Measurements from ENCODE around the gene CEP135. TPM values are rescaled to one million over a fixed set of nuclear protein-coding genes. Genes with fewer than 3 reads are reported as not detected.

CEP135 gene
- total RNA-seq, 1 experiment from 2014 or later = 19.1 TPM

DNA sequence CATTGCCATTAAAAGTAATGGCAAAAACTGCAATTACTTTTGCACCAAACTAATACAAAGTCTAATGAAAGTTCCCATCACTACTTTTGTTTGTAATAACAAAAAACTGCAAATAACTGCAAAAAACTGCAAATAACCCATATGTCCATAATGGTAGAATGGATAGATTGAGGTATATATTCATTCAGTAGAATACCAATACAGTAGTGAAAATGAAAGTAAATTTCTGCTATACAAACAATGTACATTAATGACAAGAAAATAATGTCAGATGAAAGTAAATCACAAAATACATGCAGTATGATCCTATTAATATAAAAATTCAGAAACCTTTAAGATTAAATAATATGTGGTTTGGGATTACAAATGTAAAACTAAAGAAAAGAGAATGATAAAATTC is 41.3 kb upstream of the CEP135 start:
- DNase-seq (no peak), ATAC-seq (no peak)
- peak overlapping the region; percentile 15; the same call in 1 of the 2 replicates for H3K27ac ChIP-seq (ENCODE audit: low read length)
- H3K9me2 ChIP-seq (replicated peaks; ENCODE audit: low read length) = no peaks in the 10 kb centered on the region
- no peaks in the 10 kb centered on the region for H3K27me3 ChIP-seq (ENCODE audit: low read length)
- ChIA-PET CTCF (no interaction called here), POLR2A (ENCODE audit: unreplicated experiment) (interaction anchor here (0.6 kb wide), 1 partner anchor 403 kb away, joined by 4 read pairs; no protein-coding TSS in a partner anchor)
- H3K4me2 ChIP-seq (ENCODE audit: low read length) = peak overlapping the region; percentile 42
- H3K36me3 ChIP-seq (ENCODE audit: low read depth, low read length) = peaks cover 5% of the 10 kb centered on the region; the same call in 1 of the 2 replicates
- H3K4me1 ChIP-seq (ENCODE audit: insufficient read depth, low read length) = peaks cover 17% of the 10 kb centered on the region
- no peak for TF ChIP-seq CTCF (conservative IDR thresholded peaks at IDR 0.05; ENCODE audit: low read depth, low read length)
- no TSS peak for BruUV-seq (replicated peaks)
- no peaks in the 10 kb centered on the region for H3K79me2 ChIP-seq (ENCODE audit: low read length)
- no peak overlapping the region for H3K4me3 ChIP-seq (ENCODE audit: low read length)
- peaks cover 4% of the 10 kb centered on the region for H3F3A ChIP-seq (ENCODE audit: low read length, unreplicated experiment)
- H4K20me1 ChIP-seq (ENCODE audit: low read length) = no peaks in the 10 kb centered on the region
- intact Hi-C loops (cut with micrococcal nuclease) = loop anchor here (1.0 kb wide), 2 partner anchors 14 to 41 kb away; partner anchors contain the start of gene CEP135
- no peak overlapping the region for H3K9ac ChIP-seq (ENCODE audit: low read length)
- no peaks in the 10 kb centered on the region for H3K9me3 ChIP-seq (ENCODE audit: low read length)
- H2AFZ ChIP-seq (ENCODE audit: low read length) = no peak overlapping the region

DNA sequence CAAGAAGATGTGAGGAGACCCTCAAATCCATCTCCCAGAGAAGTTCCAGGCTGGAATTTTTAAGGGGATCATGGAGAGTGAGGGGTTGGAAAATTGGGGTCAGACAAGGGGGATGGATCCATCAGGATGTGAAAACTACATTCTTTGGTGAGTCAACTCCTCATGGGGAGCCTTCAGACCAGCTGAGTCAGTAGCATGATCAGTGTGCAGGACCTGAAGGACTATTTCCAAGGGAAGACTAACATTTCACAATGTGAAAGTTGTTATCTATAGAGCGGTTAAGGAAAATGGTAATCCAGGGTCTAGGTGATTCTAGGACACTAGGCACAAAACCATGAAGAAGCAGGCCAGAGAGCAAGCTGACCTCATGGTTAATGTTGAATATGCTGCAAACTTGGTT is 38.6 kb upstream of the CEP135 start:
- Histone ChIP-seq H3K79me2 (ENCODE audit: low read length) (no peaks in the 10 kb centered on the region), H3K27ac (ENCODE audit: low read length) (no peak overlapping the region), H3K36me3 (ENCODE audit: low read depth, low read length) (no peaks in the 10 kb centered on the region), H3K4me1 (ENCODE audit: insufficient read depth, low read length) (peaks cover 17% of the 10 kb centered on the region), H4K20me1 (ENCODE audit: low read length) (no peaks in the 10 kb centered on the region), H2AFZ (ENCODE audit: low read length) (no peak overlapping the region), H3K4me2 (ENCODE audit: low read length) (no peak overlapping the region), H3K9ac (ENCODE audit: low read length) (no peak overlapping the region), H3K9me2 (replicated peaks; ENCODE audit: low read length) (no peaks in the 10 kb centered on the region), H3K9me3 (ENCODE audit: low read length) (no peaks in the 10 kb centered on the region), H3K4me3 (ENCODE audit: low read length) (no peak overlapping the region), H3K27me3 (ENCODE audit: low read length) (no peaks in the 10 kb centered on the region), H3F3A (ENCODE audit: low read length, unreplicated experiment) (peaks cover 4% of the 10 kb centered on the region)
- BruUV-seq (replicated peaks) = no TSS peak
- no peak for TF ChIP-seq EZH2 (IDR thresholded peaks at IDR 0.05; ENCODE audit: low read length, unreplicated experiment)
- TF ChIP-seq EZH2phosphoT487 (IDR thresholded peaks at IDR 0.05; ENCODE audit: borderline replicate concordance, low read length) = no peak
- TF ChIP-seq CTCF (conservative IDR thresholded peaks at IDR 0.05; ENCODE audit: low read depth, low read length) = no peak
- ATAC-seq = no peak
- DNase-seq = peak; percentile 36
- ChIA-PET CTCF (no interaction called here), POLR2A (ENCODE audit: unreplicated experiment) (no interaction called here)
- intact Hi-C loops (cut with micrococcal nuclease) = no loop called here

GRCh38 chr4:55912249-55912648 is 36.5 kb upstream of the CEP135 start:
- H2AFZ ChIP-seq (ENCODE audit: low read length) = no peak overlapping the region
- H3K36me3 ChIP-seq (ENCODE audit: low read depth, low read length) = no peaks in the 10 kb centered on the region

More at GRCh38 chr4:55912249-55912648, 36.5 kb upstream of the CEP135 start:
- CTCF ChIA-PET = no interaction called here
- Histone ChIP-seq H3K9ac (ENCODE audit: low read length) (no peak overlapping the region), H3K27me3 (ENCODE audit: low read length) (no peaks in the 10 kb centered on the region), H3K9me3 (ENCODE audit: low read length) (no peaks in the 10 kb centered on the region), H3K4me2 (ENCODE audit: low read length) (no peak overlapping the region), H3K79me2 (ENCODE audit: low read length) (no peaks in the 10 kb centered on the region), H3K4me1 (ENCODE audit: insufficient read depth, low read length) (peaks cover 4% of the 10 kb centered on the region), H3K27ac (ENCODE audit: low read length) (no peak overlapping the region), H3K9me2 (replicated peaks; ENCODE audit: low read length) (no peaks in the 10 kb centered on the region), H3K4me3 (ENCODE audit: low read length) (no peak overlapping the region), H3F3A (ENCODE audit: low read length, unreplicated experiment) (no peaks in the 10 kb centered on the region), H4K20me1 (ENCODE audit: low read length) (no peaks in the 10 kb centered on the region)
- DNase-seq (no peak), ATAC-seq (no peak)
- BruUV-seq (replicated peaks) = no TSS peak
- POLR2A ChIA-PET (ENCODE audit: unreplicated experiment) = no interaction called here
- no peak for TF ChIP-seq EZH2phosphoT487 (IDR thresholded peaks at IDR 0.05; ENCODE audit: borderline replicate concordance, low read length)
- TF ChIP-seq CTCF (conservative IDR thresholded peaks at IDR 0.05; ENCODE audit: low read depth, low read length) = no peak
- TF ChIP-seq EZH2 (IDR thresholded peaks at IDR 0.05; ENCODE audit: low read length, unreplicated experiment) = no peak
- intact Hi-C loops (cut with micrococcal nuclease) = no loop called here

Measured in PC-3 (cell line).